Neural progenitor cell (in vitro differentiated cells): ENCODE data around the gene FBXL13. TPM values are rescaled to one million over a fixed set of nuclear protein-coding genes. Genes with fewer than 3 reads are reported as not detected.

ENCODE experiments used
- DNase-seq: peaks from one replicate; pipeline ENCODE4 v3.0.0-alpha.2; 2016; ENCODE audit warnings: low spot score
- H2AFZ ChIP-seq: fragments of 200-600 bp; sonication (generic); replicated peaks from 2 replicates; pipeline ENCODE4 v1.6.1; 2016; ENCODE audit warnings: antibody characterized with exemption
- H3F3A ChIP-seq: fragments of 200-600 bp; sonication (generic); 2 replicates; pipeline ENCODE4 v1.6.1; 2016; ENCODE audit warnings: antibody characterized with exemption, low read depth
- H3K27ac ChIP-seq: fragments of 200-600 bp; sonication (generic); 2 replicates; pipeline ENCODE4 v1.5.1; 2016; ENCODE audit warnings: mild to moderate bottlenecking
- H3K27me3 ChIP-seq: fragments of 200-600 bp; sonication (generic); 2 replicates; pipeline ENCODE4 v1.6.1; 2016; ENCODE audit warnings: mild to moderate bottlenecking, moderate library complexity
- H3K36me3 ChIP-seq: fragments of 200-600 bp; sonication (generic); 2 replicates; pipeline ENCODE4 v1.5.1; 2016
- H3K4me1 ChIP-seq: fragments of 200-600 bp; sonication (generic); 2 replicates; pipeline ENCODE4 v1.6.1; 2016; ENCODE audit warnings: mixed run types
- H3K4me2 ChIP-seq: fragments of 200-600 bp; sonication (generic); 2 replicates; pipeline ENCODE4 v1.6.1; 2016
- H3K4me3 ChIP-seq: fragments of 200-600 bp; sonication (generic); 2 replicates; pipeline ENCODE4 v1.5.1; 2016
- H3K79me2 ChIP-seq: fragments of 200-600 bp; sonication (generic); 2 replicates; pipeline ENCODE4 v1.6.1; 2016; ENCODE audit warnings: low read depth
- H3K9ac ChIP-seq: fragments of 200-600 bp; sonication (generic); 2 replicates; pipeline ENCODE4 v1.6.1; 2016
- H3K9me3 ChIP-seq: fragments of 200-600 bp; sonication (generic); 2 replicates; pipeline ENCODE4 v1.5.1; 2016; ENCODE audit warnings: low read depth
- H4K20me1 ChIP-seq: fragments of 200-600 bp; sonication (generic); 2 replicates; pipeline ENCODE4 v1.6.1; 2016; ENCODE audit warnings: low read depth
- H3K27ac Mint-ChIP-seq: 3 replicates; pipeline ENCODE4 v1.8.0; 2021; ENCODE audit warnings: mixed read lengths
- H3K27me3 Mint-ChIP-seq: 2 replicates; pipeline ENCODE4 v1.8.0; 2022; ENCODE audit warnings: low read depth, mild to moderate bottlenecking, inconsistent platforms, moderate library complexity, mixed read lengths; ENCODE audit not compliant: insufficient read depth
- H3K36me3 Mint-ChIP-seq: 3 replicates; pipeline ENCODE4 v1.8.0; 2021; ENCODE audit warnings: mixed read lengths
- H3K4me1 Mint-ChIP-seq: 3 replicates; pipeline ENCODE4 v1.8.0; 2021; ENCODE audit warnings: mixed read lengths
- H3K4me3 Mint-ChIP-seq: 3 replicates; pipeline ENCODE4 v1.8.0; 2021; ENCODE audit warnings: mild to moderate bottlenecking, moderate library complexity, mixed read lengths
- H3K9me3 Mint-ChIP-seq: 3 replicates; pipeline ENCODE4 v1.8.0; 2020; ENCODE audit warnings: mixed read lengths
- EZH2 ChIP-seq: fragments of 200-600 bp; sonication (generic); IDR thresholded peaks from 2 replicates; pipeline ENCODE4 v1.6.1; 2017; ENCODE audit warnings: antibody characterized with exemption, mild to moderate bottlenecking, moderate library complexity
- EZH2phosphoT487 ChIP-seq: fragments of 200-600 bp; sonication (generic); IDR thresholded peaks from 2 replicates; pipeline ENCODE4 v1.6.1; 2017; ENCODE audit warnings: antibody characterized with exemption
- total RNA-seq: library from RNA; depleted of rRNA; stranded (reverse); fragments of >200 nt; gene quantifications from 2 replicates; pipeline ENCODE4 v1.2.3, GENCODE V29; 2015; ENCODE audit warnings: low replicate concordance
- TF ChIP-seq, protein P1 (sequence below): fragments of 200-600 bp; sonication (generic); IDR thresholded peaks from 2 replicates; pipeline ENCODE4 v1.5.1; 2017; ENCODE audit warnings: antibody characterized with exemption, mild to moderate bottlenecking

The FBXL13 gene
- total RNA-seq, 1 donor from 2014 or later: 8.2 TPM

DNA sequence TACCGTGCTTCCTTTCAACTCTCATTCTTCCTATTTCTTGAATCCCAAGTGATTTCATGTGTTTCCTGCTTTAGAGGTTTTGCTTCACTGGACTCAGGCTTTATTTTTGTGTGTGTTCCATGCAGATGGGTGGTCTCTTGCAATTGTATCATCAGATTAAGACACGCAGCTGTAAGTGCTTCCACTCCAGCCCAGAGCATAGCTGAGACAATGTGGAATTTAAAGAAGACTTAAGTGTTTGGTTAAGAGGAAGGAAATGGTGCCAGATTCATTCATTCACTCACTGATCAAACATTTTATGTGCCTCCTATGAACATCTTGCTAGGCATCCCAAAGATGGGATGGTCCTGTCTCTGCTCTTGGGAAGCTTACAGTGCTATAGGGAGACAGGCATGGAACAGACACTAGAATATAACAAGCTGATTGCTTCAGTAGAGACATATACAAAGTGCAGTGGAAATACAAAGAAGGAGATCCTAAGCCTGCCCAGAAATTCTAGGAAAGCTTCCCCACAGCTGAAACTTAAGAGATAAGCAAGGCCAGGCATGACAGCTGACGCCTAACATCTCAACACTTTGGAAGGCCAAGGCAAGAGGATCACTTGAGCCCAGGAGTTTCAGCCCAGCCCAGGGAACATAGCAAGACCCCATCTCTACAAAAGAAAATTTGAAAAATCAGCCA lies 207.9 kb downstream of the FBXL13 start:
- H3K27me3 ChIP-seq: no peaks in the 10 kb centered on the region
- H3K27me3 Mint-ChIP-seq: no peaks in the 10 kb centered on the region

DNA sequence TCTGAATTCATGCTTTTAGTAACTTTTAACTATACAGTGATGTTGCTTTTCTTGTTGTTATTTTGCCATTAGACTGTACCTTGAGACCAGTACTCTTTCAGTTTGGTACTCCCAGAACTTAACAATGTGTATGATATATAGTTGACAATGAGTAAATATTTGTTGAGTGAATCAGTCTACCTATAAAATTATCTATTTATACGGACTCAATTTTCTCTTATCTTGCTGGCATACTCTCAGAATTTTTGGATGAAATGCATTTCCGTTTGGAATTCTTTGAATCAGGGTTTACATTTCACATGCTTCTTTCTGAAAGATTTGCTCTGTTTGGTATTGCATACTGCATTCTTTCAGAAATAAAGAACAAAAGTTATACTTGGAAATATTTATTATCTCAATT lies 209.6 kb downstream of the FBXL13 start:
- H3K4me2 ChIP-seq: no peak overlapping the region
- no peaks in the 10 kb centered on the region for H3K9me3 Mint-ChIP-seq
- H3K9me3 ChIP-seq: no peaks in the 10 kb centered on the region
- no peaks in the 10 kb centered on the region for H3K79me2 ChIP-seq
- no peak overlapping the region for H2AFZ ChIP-seq
- H3K27ac ChIP-seq: no peak overlapping the region
- no peaks in the 10 kb centered on the region for H3K36me3 Mint-ChIP-seq
- no peaks in the 10 kb centered on the region for H3K4me1 Mint-ChIP-seq
- H3K4me3 ChIP-seq: no peak overlapping the region
- no peak overlapping the region for H3K9ac ChIP-seq
- DNase-seq: no peak
- H3K27me3 ChIP-seq: no peaks in the 10 kb centered on the region
- H3K4me3 Mint-ChIP-seq: no peak overlapping the region
- no peaks in the 10 kb centered on the region for H4K20me1 ChIP-seq
- H3K4me1 ChIP-seq: no peaks in the 10 kb centered on the region
- no peaks in the 10 kb centered on the region for H3F3A ChIP-seq
- TF ChIP-seq, protein P1, sequence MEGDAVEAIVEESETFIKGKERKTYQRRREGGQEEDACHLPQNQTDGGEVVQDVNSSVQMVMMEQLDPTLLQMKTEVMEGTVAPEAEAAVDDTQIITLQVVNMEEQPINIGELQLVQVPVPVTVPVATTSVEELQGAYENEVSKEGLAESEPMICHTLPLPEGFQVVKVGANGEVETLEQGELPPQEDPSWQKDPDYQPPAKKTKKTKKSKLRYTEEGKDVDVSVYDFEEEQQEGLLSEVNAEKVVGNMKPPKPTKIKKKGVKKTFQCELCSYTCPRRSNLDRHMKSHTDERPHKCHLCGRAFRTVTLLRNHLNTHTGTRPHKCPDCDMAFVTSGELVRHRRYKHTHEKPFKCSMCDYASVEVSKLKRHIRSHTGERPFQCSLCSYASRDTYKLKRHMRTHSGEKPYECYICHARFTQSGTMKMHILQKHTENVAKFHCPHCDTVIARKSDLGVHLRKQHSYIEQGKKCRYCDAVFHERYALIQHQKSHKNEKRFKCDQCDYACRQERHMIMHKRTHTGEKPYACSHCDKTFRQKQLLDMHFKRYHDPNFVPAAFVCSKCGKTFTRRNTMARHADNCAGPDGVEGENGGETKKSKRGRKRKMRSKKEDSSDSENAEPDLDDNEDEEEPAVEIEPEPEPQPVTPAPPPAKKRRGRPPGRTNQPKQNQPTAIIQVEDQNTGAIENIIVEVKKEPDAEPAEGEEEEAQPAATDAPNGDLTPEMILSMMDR: no peak
- no peak for TF ChIP-seq EZH2
- TF ChIP-seq EZH2phosphoT487: no peak
- no peaks in the 10 kb centered on the region for H3K36me3 ChIP-seq
- H3K27ac Mint-ChIP-seq: no peak overlapping the region
- H3K27me3 Mint-ChIP-seq: no peaks in the 10 kb centered on the region

More for the DNA sequence above, 207.9 kb downstream of the FBXL13 start:
- DNase-seq: no peak
- Histone ChIP-seq H3K9me3 (no peaks in the 10 kb centered on the region), H3K9ac (no peak overlapping the region), H3K4me2 (no peak overlapping the region), H3K27ac (no peak overlapping the region), H3K4me1 (no peaks in the 10 kb centered on the region), H2AFZ (no peak overlapping the region), H3K36me3 (no peaks in the 10 kb centered on the region), H3F3A (no peaks in the 10 kb centered on the region), H3K79me2 (no peaks in the 10 kb centered on the region), H4K20me1 (no peaks in the 10 kb centered on the region), H3K4me3 (no peak overlapping the region)
- Mint-ChIP-seq H3K4me1 (no peaks in the 10 kb centered on the region), H3K4me3 (no peak overlapping the region), H3K36me3 (no peaks in the 10 kb centered on the region), H3K27ac (no peak overlapping the region), H3K9me3 (no peaks in the 10 kb centered on the region)
- TF ChIP-seq EZH2phosphoT487 (no peak), EZH2 (no peak)
- TF ChIP-seq, protein P1: no peak

DNA sequence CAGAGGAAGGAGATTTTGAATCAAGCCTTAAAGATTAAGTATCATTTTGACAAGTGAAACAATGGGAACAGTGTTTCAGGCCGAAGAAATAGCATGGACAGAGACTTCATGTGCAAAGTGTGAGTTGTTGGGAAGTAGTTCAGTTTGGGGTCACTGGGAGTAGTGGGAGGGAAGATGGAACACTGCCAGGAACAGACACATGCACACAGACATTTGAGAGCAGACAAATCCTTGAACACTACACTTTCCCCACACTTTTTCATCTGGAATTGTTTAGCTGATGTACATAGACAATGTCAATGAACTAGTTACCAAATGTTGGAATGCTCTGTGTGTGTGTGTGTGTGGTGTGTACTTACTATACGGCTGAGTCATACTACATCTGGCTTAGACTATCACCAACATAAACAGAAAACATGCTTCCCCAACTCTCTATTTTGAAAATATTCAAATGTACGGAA lies 214.2 kb downstream of the FBXL13 start:
- Histone ChIP-seq H3K4me2 (no peak overlapping the region), H3K4me1 (no peaks in the 10 kb centered on the region), H3K27me3 (no peaks in the 10 kb centered on the region), H3K9ac (no peak overlapping the region), H3K79me2 (no peaks in the 10 kb centered on the region), H3K4me3 (no peak overlapping the region), H3K27ac (no peak overlapping the region), H2AFZ (no peak overlapping the region), H3K9me3 (no peaks in the 10 kb centered on the region), H3K36me3 (no peaks in the 10 kb centered on the region), H3F3A (no peaks in the 10 kb centered on the region), H4K20me1 (no peaks in the 10 kb centered on the region)
- H3K27ac Mint-ChIP-seq: no peak overlapping the region
- no peaks in the 10 kb centered on the region for H3K27me3 Mint-ChIP-seq
- no peak overlapping the region for H3K4me3 Mint-ChIP-seq
- no peaks in the 10 kb centered on the region for H3K9me3 Mint-ChIP-seq
- H3K4me1 Mint-ChIP-seq: no peaks in the 10 kb centered on the region
- H3K36me3 Mint-ChIP-seq: no peaks in the 10 kb centered on the region
- TF ChIP-seq EZH2phosphoT487: no peak
- TF ChIP-seq, protein P1: no peak
- no peak for TF ChIP-seq EZH2
- no peak for DNase-seq
